ENCODE results near the gene NTNG2.

The NTNG2 gene

DNA sequence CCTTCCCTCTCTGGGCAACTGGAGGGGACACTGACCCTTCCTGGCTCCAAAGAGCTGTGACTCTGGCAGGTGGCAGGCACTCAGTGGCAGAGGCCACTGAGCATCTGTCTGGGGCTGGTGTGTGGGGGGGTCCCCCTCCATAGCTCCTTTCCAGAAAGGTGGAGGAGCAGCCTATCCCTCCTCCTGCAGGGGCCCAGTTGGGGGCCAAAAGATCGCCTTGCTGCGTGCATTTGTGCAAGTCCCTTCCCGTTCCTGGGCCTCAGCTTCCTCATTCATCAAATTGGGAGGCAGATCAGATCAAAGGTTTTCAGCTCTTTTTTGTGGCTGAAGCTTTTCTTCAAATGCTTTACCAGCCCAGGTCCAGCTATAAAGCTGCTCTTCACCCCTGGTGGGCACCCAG lies 77.7 kb downstream of the NTNG2 start:
- Histone ChIP-seq H3K9ac (ENCODE audit: low read length) (no peak overlapping the region), H3K9me2 (replicated peaks; ENCODE audit: insufficient read depth, low read length) (no peaks in the 10 kb centered on the region), H2AFZ (ENCODE audit: low read length) (no peak overlapping the region), H4K20me1 (ENCODE audit: insufficient read depth, low read length) (no peaks in the 10 kb centered on the region), H3K27ac (ENCODE audit: low read length) (no peak overlapping the region), H3K4me3 (ENCODE audit: low read length) (no peak overlapping the region), H3K9me3 (replicated peaks; ENCODE audit: insufficient read depth, low read length) (no peaks in the 10 kb centered on the region), H3K4me2 (ENCODE audit: low read depth, low read length) (no peak overlapping the region), H3F3A (ENCODE audit: insufficient read depth, low read length) (no peaks in the 10 kb centered on the region; the same call in 1 of the 2 replicates), H3K79me2 (ENCODE audit: low read length) (no peaks in the 10 kb centered on the region), H3K36me3 (replicated peaks; ENCODE audit: insufficient read depth, low read length) (no peaks in the 10 kb centered on the region), H3K4me1 (ENCODE audit: low read length) (no peaks in the 10 kb centered on the region), H3K27me3 (replicated peaks; ENCODE audit: insufficient read depth, low read length) (peaks cover 57% of the 10 kb centered on the region)
- DNase-seq = no peak
- no peak for TF ChIP-seq EZH2phosphoT487 (IDR thresholded peaks at IDR 0.05; ENCODE audit: low read length)
- TF ChIP-seq, protein P1, sequence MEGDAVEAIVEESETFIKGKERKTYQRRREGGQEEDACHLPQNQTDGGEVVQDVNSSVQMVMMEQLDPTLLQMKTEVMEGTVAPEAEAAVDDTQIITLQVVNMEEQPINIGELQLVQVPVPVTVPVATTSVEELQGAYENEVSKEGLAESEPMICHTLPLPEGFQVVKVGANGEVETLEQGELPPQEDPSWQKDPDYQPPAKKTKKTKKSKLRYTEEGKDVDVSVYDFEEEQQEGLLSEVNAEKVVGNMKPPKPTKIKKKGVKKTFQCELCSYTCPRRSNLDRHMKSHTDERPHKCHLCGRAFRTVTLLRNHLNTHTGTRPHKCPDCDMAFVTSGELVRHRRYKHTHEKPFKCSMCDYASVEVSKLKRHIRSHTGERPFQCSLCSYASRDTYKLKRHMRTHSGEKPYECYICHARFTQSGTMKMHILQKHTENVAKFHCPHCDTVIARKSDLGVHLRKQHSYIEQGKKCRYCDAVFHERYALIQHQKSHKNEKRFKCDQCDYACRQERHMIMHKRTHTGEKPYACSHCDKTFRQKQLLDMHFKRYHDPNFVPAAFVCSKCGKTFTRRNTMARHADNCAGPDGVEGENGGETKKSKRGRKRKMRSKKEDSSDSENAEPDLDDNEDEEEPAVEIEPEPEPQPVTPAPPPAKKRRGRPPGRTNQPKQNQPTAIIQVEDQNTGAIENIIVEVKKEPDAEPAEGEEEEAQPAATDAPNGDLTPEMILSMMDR (IDR thresholded peaks at IDR 0.05; ENCODE audit: low read length) = no peak
- no peak for TF ChIP-seq EZH2 (optimal IDR thresholded peaks at IDR 0.05; ENCODE audit: low read depth, low read length)

DNA sequence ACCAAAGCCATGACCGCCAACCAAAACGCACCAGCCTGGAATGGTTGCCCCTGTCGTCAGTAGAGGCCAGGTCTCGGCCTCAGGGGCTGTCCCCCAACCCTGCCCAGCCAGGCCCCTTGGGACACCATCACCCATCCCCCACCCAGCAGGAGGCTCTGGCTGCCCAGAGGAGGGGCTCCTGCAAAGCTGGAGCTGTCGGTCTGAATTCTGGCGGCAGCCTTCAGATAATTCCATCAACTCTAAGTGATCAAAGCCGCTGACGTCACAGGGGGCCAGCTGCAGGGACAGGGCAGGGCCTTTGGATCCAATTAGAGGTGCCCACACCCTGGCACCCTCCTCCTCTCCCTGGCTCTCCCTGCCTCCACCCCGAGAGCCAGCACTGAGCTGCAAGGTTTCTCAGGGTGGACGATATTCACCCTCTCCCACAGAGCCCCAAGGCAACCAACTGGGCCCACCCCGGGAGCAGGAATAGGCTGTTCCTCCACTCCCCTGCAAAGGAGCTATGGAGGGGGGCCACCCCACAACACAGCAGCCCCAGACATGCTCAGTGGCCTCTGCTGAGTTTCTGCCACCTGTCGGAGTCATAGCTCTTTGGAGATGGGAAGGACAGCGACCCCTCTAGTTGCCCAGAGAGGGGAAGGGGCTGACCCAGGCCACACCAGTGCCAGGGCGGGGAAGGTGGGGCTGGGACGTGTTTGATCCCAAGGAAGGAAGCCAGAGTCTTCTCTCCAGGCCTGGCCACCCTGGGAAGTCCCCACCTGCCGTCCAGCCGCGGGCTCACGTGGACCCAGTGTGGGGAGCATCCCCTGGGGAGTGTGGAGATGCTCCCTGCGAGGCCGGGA lies 78.4 kb downstream of the NTNG2 start:
- Histone ChIP-seq H3K36me3 (replicated peaks; ENCODE audit: insufficient read depth, low read length) (no peaks in the 10 kb centered on the region), H3K9me3 (replicated peaks; ENCODE audit: insufficient read depth, low read length) (no peaks in the 10 kb centered on the region), H3K9ac (ENCODE audit: low read length) (no peak overlapping the region), H3K4me1 (ENCODE audit: low read length) (no peaks in the 10 kb centered on the region), H3K4me3 (ENCODE audit: low read length) (no peak overlapping the region), H3K27me3 (replicated peaks; ENCODE audit: insufficient read depth, low read length) (peaks cover 55% of the 10 kb centered on the region), H2AFZ (ENCODE audit: low read length) (peak overlapping the region; percentile 65; the same call in 1 of the 2 replicates), H3K9me2 (replicated peaks; ENCODE audit: insufficient read depth, low read length) (no peaks in the 10 kb centered on the region), H3K27ac (ENCODE audit: low read length) (no peak overlapping the region), H3K4me2 (ENCODE audit: low read depth, low read length) (peak overlapping the region; percentile 46; the same call in 1 of the 2 replicates), H4K20me1 (ENCODE audit: insufficient read depth, low read length) (no peaks in the 10 kb centered on the region), H3K79me2 (ENCODE audit: low read length) (no peaks in the 10 kb centered on the region), H3F3A (ENCODE audit: insufficient read depth, low read length) (no peaks in the 10 kb centered on the region; the same call in 1 of the 2 replicates)
- TF ChIP-seq EZH2phosphoT487 (IDR thresholded peaks at IDR 0.05; ENCODE audit: low read length) (no peak), EZH2 (optimal IDR thresholded peaks at IDR 0.05; ENCODE audit: low read depth, low read length) (no peak)
- TF ChIP-seq, protein P1 (IDR thresholded peaks at IDR 0.05; ENCODE audit: low read length) = no peak
- DNase-seq = no peak

DNA sequence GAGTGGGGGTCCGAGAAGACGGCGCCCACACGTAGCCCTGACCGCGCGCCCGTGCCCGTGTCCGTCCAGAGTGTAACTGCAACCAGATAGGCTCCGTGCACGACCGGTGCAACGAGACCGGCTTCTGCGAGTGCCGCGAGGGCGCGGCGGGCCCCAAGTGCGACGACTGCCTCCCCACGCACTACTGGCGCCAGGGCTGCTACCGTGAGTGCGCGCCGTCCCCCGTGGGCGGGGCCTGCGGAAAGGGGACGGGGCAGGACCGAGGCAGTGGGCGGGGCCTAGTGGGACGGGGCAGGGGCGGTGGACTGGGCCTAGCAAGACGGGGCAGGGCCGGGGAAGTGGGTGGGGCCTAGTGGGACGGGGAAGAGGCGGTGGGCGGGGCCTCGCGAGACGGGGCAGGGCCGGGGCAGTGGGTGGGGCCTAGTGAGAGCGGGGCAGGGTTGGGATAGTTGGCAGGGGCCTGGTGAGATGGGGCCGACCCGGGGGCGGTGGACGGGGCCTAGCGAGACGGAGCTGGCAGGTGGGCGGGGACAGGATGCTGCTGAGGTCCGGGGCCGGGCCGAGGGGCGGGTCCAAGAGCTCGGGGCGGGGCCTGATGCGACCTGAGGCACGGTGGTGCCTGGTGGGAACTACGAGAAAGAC lies 79.1 kb downstream of the NTNG2 start:
- Histone ChIP-seq H3K9me2 (replicated peaks; ENCODE audit: insufficient read depth, low read length) (no peaks in the 10 kb centered on the region), H3K79me2 (ENCODE audit: low read length) (no peaks in the 10 kb centered on the region), H4K20me1 (ENCODE audit: insufficient read depth, low read length) (no peaks in the 10 kb centered on the region), H3K9me3 (replicated peaks; ENCODE audit: insufficient read depth, low read length) (no peaks in the 10 kb centered on the region), H3K4me3 (ENCODE audit: low read length) (peak overlapping the region; percentile 78), H3K4me2 (ENCODE audit: low read depth, low read length) (peak overlapping the region; percentile 96), H3K9ac (ENCODE audit: low read length) (peak overlapping the region; percentile 34; the same call in 1 of the 2 replicates), H3K27me3 (replicated peaks; ENCODE audit: insufficient read depth, low read length) (peaks cover 54% of the 10 kb centered on the region), H3F3A (ENCODE audit: insufficient read depth, low read length) (no peaks in the 10 kb centered on the region; the same call in 1 of the 2 replicates), H3K4me1 (ENCODE audit: low read length) (no peaks in the 10 kb centered on the region), H2AFZ (ENCODE audit: low read length) (peak overlapping the region; percentile 94), H3K27ac (ENCODE audit: low read length) (no peak overlapping the region), H3K36me3 (replicated peaks; ENCODE audit: insufficient read depth, low read length) (no peaks in the 10 kb centered on the region)
- DNase-seq = peak; percentile 97
- TF ChIP-seq EZH2 (optimal IDR thresholded peaks at IDR 0.05; ENCODE audit: low read depth, low read length) (no peak), EZH2phosphoT487 (IDR thresholded peaks at IDR 0.05; ENCODE audit: low read length) (no peak)
- TF ChIP-seq, protein P1 (IDR thresholded peaks at IDR 0.05; ENCODE audit: low read length) = no peak
